HepG2 (cell line): ENCODE measurements around the gene CLDN7. TPM values are rescaled to one million over a fixed set of nuclear protein-coding genes. Genes with fewer than 3 reads are reported as not detected.

Source experiments
- CEBPB ChIP-seq: IDR thresholded peaks from 2 replicates; pipeline ENCODE4 v1.6.1; 2011; ENCODE audit warnings: low read depth, low read length, improper control_type of control experiment, borderline replicate concordance
- E2F1 ChIP-seq: sonication (generic); formaldehyde crosslinking; IDR thresholded peaks from 2 replicates; pipeline ENCODE4 v1.5.0; 2020; ENCODE audit warnings: missing genetic modification reagents
- MEIS2 ChIP-seq: sonication (generic); formaldehyde crosslinking; IDR thresholded peaks from 2 replicates; pipeline ENCODE4 v1.9.0; 2021; ENCODE audit warnings: mild to moderate bottlenecking, missing genetic modification reagents
- NR2C2 ChIP-seq: sonication (generic); formaldehyde crosslinking; IDR thresholded peaks from 2 replicates; pipeline ENCODE4 v1.4.0; 2020; ENCODE audit warnings: missing genetic modification reagents, mild to moderate bottlenecking, moderate library complexity, borderline replicate concordance
- NRL ChIP-seq: sonication (generic); formaldehyde crosslinking; IDR thresholded peaks from 2 replicates; pipeline ENCODE4 v1.5.0; 2020; ENCODE audit warnings: missing genetic modification reagents, mild to moderate bottlenecking, moderate library complexity, borderline replicate concordance
- SMARCE1 ChIP-seq: fragments of 450-650 bp; IDR thresholded peaks from 2 replicates; pipeline ENCODE4 v1.6.1; 2017; ENCODE audit warnings: borderline replicate concordance
- SYNCRIP ChIP-seq: fragments of 200-400 bp; formaldehyde crosslinking; IDR thresholded peaks from 2 replicates; pipeline ENCODE4 v1.6.1; 2018; ENCODE audit warnings: mild to moderate bottlenecking, low read depth, low read length; ENCODE audit not compliant: insufficient read depth
- THRA ChIP-seq: sonication (generic); formaldehyde crosslinking; IDR thresholded peaks from 2 replicates; pipeline ENCODE4 v1.4.0; 2020; ENCODE audit warnings: missing genetic modification reagents, borderline replicate concordance
- ZNF329 ChIP-seq: sonication (generic); formaldehyde crosslinking; IDR thresholded peaks from 2 replicates; pipeline ENCODE4 v1.9.0; 2021; ENCODE audit warnings: low read depth, mild to moderate bottlenecking, missing genetic modification reagents
- ZNF367 ChIP-seq: sonication (generic); formaldehyde crosslinking; IDR thresholded peaks from 2 replicates; pipeline ENCODE4 v1.4.0; 2020; ENCODE audit warnings: missing genetic modification reagents, borderline replicate concordance
- polyA plus RNA-seq, 8 experiments: library from polyadenylated mRNA; depleted of rRNA in 3 of 8; stranded (reverse) in 7 of 8; unstranded in 1 of 8; fragments of >200 nt; fragmentation: Illumina TruSeq in 4 of 8; extraction: Trizol in 4 of 8; gene quantifications; 2 replicates each; pipeline versions ENCODE4 v1.2.1 to v1.2.3, GENCODE V29; 2011 to 2016; ENCODE audit warnings: low read depth in 4 of 8, missing spikeins in 1 of 8, mixed read lengths in 1 of 8; ENCODE audit not compliant: insufficient read depth in 1 of 8
- total RNA-seq, 5 experiments: library from RNA; depleted of rRNA; stranded (reverse); fragments of >200 nt; fragmentation: Illumina TruSeq; extraction: Trizol; gene quantifications; 2 replicates each; pipeline ENCODE4 v1.2.3, GENCODE V29; 2016; ENCODE audit warnings: low read depth in 1 of 5
- TF ChIP-seq, protein P1 (sequence below): IDR thresholded peaks from 2 replicates; pipeline ENCODE4 v1.6.1; 2012; ENCODE audit warnings: low read length, improper control_type of control experiment
- TF ChIP-seq, protein P2 (sequence below): sonication (generic); formaldehyde crosslinking; IDR thresholded peaks from 2 replicates; pipeline ENCODE4 v1.4.0; 2020; ENCODE audit warnings: missing genetic modification reagents, mild to moderate bottlenecking, borderline replicate concordance
- TF ChIP-seq, protein P3 (sequence below): sonication (generic); formaldehyde crosslinking; conservative IDR thresholded peaks from 2 replicates; pipeline ENCODE4 v1.8.0; 2022; ENCODE audit warnings: mild to moderate bottlenecking, moderate library complexity, missing genetic modification reagents
- TF ChIP-seq, protein P4 (sequence below): sonication (generic); formaldehyde crosslinking; IDR thresholded peaks from 2 replicates; pipeline ENCODE4 v1.8.0; 2022; ENCODE audit warnings: mild to moderate bottlenecking, missing genetic modification reagents; ENCODE audit not compliant: insufficient replicate concordance

Gene CLDN7
- total and polyA plus RNA-seq, 2 of the 13 experiments (the other 11 are each of a cell fraction or from before 2014, with no cell fraction given) = not detected

DNA sequence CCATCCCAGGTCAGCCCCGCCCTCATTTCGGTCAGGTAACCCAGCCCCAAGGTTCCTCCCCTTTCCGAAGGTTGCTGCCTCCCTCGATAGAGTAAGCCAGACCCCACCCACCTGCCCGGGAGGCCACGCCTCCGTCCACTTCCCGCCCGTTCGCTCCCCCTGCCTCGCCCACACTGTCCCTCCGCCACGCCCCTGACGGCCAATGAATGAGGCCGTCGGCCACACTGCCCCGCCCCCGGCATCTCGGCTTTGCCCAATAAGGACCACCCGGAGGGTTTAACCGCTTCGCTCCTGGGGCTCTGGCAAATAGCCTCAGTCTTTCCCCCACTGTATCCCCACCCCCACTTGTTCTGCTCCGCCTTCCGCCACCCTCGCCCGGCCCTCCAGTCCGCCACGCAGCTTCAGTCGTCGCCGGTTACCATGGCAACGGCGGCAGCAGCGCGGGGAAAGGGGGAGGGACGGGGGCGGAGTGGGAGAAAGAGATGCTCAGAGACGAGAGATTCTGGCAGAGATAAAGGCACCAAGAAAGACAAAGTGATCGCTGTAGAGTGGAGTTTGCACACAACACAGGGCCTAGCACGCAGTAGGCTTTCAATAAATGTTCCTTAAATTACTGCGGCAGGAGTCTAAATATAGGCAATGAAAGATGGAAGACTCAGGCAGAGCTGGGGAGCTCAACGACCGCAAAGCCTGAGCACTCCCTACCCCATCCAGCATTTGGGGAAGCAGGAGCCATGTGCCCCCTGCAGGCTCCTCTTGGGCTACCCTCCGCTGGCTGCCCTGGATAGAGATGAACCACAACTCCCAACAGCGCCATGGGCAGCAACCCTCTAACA, 47.8 kb downstream of the CLDN7 start (continued):
- no peak for TF ChIP-seq CEBPB
- TF ChIP-seq NR2C2 (CRISPR knock-in tag) = peak; percentile 67; the same call in 1 of the 2 replicates
- no peak; the same call in 1 of the 2 replicates for TF ChIP-seq NRL (CRISPR knock-in tag)
- TF ChIP-seq, protein P1, sequence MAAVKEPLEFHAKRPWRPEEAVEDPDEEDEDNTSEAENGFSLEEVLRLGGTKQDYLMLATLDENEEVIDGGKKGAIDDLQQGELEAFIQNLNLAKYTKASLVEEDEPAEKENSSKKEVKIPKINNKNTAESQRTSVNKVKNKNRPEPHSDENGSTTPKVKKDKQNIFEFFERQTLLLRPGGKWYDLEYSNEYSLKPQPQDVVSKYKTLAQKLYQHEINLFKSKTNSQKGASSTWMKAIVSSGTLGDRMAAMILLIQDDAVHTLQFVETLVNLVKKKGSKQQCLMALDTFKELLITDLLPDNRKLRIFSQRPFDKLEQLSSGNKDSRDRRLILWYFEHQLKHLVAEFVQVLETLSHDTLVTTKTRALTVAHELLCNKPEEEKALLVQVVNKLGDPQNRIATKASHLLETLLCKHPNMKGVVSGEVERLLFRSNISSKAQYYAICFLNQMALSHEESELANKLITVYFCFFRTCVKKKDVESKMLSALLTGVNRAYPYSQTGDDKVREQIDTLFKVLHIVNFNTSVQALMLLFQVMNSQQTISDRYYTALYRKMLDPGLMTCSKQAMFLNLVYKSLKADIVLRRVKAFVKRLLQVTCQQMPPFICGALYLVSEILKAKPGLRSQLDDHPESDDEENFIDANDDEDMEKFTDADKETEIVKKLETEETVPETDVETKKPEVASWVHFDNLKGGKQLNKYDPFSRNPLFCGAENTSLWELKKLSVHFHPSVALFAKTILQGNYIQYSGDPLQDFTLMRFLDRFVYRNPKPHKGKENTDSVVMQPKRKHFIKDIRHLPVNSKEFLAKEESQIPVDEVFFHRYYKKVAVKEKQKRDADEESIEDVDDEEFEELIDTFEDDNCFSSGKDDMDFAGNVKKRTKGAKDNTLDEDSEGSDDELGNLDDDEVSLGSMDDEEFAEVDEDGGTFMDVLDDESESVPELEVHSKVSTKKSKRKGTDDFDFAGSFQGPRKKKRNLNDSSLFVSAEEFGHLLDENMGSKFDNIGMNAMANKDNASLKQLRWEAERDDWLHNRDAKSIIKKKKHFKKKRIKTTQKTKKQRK = no peak
- TF ChIP-seq THRA = no peak
- TF ChIP-seq ZNF329 (CRISPR knock-in tag) = no peak
- TF ChIP-seq, protein P2, sequence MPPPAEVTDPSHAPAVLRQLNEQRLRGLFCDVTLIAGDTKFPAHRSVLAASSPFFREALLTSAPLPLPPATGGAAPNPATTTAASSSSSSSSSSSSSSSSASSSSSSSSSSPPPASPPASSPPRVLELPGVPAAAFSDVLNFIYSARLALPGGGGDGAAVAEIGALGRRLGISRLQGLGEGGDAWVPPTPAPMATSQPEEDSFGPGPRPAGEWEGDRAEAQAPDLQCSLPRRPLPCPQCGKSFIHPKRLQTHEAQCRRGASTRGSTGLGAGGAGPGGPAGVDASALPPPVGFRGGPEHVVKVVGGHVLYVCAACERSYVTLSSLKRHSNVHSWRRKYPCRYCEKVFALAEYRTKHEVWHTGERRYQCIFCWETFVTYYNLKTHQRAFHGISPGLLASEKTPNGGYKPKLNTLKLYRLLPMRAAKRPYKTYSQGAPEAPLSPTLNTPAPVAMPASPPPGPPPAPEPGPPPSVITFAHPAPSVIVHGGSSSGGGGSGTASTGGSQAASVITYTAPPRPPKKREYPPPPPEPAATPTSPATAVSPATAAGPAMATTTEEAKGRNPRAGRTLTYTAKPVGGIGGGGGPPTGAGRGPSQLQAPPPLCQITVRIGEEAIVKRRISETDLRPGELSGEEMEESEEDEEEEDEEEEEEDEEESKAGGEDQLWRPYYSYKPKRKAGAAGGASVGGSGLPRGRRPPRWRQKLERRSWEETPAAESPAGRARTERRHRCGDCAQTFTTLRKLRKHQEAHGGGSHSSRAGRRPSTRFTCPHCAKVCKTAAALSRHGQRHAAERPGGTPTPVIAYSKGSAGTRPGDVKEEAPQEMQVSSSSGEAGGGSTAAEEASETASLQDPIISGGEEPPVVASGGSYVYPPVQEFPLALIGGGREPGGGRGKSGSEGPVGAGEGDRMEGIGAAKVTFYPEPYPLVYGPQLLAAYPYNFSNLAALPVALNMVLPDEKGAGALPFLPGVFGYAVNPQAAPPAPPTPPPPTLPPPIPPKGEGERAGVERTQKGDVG (CRISPR knock-in tag) = no peak
- TF ChIP-seq ZNF367 (CRISPR knock-in tag) = no peak
- TF ChIP-seq, protein P3, sequence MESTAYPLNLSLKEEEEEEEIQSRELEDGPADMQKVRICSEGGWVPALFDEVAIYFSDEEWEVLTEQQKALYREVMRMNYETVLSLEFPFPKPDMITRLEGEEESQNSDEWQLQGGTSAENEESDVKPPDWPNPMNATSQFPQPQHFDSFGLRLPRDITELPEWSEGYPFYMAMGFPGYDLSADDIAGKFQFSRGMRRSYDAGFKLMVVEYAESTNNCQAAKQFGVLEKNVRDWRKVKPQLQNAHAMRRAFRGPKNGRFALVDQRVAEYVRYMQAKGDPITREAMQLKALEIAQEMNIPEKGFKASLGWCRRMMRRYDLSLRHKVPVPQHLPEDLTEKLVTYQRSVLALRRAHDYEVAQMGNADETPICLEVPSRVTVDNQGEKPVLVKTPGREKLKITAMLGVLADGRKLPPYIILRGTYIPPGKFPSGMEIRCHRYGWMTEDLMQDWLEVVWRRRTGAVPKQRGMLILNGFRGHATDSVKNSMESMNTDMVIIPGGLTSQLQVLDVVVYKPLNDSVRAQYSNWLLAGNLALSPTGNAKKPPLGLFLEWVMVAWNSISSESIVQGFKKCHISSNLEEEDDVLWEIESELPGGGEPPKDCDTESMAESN (CRISPR knock-in tag) = peak; percentile 48; the same call in 1 of the 2 replicates
- TF ChIP-seq SYNCRIP = no peak
- no peak for TF ChIP-seq MEIS2
- TF ChIP-seq SMARCE1 = no peak
- TF ChIP-seq, protein P4, sequence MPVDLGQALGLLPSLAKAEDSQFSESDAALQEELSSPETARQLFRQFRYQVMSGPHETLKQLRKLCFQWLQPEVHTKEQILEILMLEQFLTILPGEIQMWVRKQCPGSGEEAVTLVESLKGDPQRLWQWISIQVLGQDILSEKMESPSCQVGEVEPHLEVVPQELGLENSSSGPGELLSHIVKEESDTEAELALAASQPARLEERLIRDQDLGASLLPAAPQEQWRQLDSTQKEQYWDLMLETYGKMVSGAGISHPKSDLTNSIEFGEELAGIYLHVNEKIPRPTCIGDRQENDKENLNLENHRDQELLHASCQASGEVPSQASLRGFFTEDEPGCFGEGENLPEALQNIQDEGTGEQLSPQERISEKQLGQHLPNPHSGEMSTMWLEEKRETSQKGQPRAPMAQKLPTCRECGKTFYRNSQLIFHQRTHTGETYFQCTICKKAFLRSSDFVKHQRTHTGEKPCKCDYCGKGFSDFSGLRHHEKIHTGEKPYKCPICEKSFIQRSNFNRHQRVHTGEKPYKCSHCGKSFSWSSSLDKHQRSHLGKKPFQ (CRISPR knock-in tag) = peak; percentile 22
- no peak; the same call in 1 of the 2 replicates for TF ChIP-seq E2F1 (CRISPR knock-in tag)
